Thyroid gland (tissue), 4 donors: ENCODE results near the gene UNC13C.

ENCODE experiments used
- POLR2A ChIP-seq, 2 donors: fragments of 450-650 bp; IDR thresholded peaks; one replicate each; pipeline ENCODE4 v1.6.1; 2017; ENCODE audit warnings: antibody characterized with exemption in 2 of 2, mild to moderate bottlenecking in 2 of 2, moderate library complexity in 1 of 2
- TF ChIP-seq, protein P1 (sequence below), 6 experiments: fragments of 200-600 bp in 3 of 6; fragments of 450-650 bp in 3 of 6; sonication (generic) in 3 of 6; IDR thresholded peaks; one replicate each; pipeline ENCODE4 v1.5.1; 2016 to 2019; ENCODE audit warnings: antibody characterized with exemption in 6 of 6, mild to moderate bottlenecking in 2 of 6, inconsistent platforms in 1 of 6, moderate library complexity in 1 of 6

- no peak for TF ChIP-seq POLR2A (IDR thresholded peaks at IDR 0.05)
- TF ChIP-seq, protein P1, sequence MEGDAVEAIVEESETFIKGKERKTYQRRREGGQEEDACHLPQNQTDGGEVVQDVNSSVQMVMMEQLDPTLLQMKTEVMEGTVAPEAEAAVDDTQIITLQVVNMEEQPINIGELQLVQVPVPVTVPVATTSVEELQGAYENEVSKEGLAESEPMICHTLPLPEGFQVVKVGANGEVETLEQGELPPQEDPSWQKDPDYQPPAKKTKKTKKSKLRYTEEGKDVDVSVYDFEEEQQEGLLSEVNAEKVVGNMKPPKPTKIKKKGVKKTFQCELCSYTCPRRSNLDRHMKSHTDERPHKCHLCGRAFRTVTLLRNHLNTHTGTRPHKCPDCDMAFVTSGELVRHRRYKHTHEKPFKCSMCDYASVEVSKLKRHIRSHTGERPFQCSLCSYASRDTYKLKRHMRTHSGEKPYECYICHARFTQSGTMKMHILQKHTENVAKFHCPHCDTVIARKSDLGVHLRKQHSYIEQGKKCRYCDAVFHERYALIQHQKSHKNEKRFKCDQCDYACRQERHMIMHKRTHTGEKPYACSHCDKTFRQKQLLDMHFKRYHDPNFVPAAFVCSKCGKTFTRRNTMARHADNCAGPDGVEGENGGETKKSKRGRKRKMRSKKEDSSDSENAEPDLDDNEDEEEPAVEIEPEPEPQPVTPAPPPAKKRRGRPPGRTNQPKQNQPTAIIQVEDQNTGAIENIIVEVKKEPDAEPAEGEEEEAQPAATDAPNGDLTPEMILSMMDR (IDR thresholded peaks at IDR 0.05), result no peak
Observed at GRCh38 chr15:54035616-54036015, 57.4 kb downstream of the UNC13C start.
